NCI-H69 (cell line): Measurements from ENCODE around the gene CCDC146.

Experiments
- DNase-seq: peaks from one replicate; lab custom pipeline; 2025; lab: John Stamatoyannopoulos, UW

CCDC146 gene

GRCh38 chr7:77289387-77289786 lies 167.0 kb downstream of the CCDC146 start:
- no peak for DNase-seq

GRCh38 chr7:77290425-77290824 lies 168.0 kb downstream of the CCDC146 start:
- DNase-seq: no peak

GRCh38 chr7:77293046-77293445 lies 170.6 kb downstream of the CCDC146 start:
- no peak for DNase-seq

GRCh38 chr7:77295549-77295948 lies 173.1 kb downstream of the CCDC146 start:
- DNase-seq: no peak

- peak; percentile 38 for DNase-seq
Measured at GRCh38 chr7:77306231-77307067, 184.0 kb downstream of the CCDC146 start.

GRCh38 chr7:77308792-77309191 lies 186.4 kb downstream of the CCDC146 start:
- DNase-seq: peak; percentile 29

GRCh38 chr7:77309714-77310220 lies 187.4 kb downstream of the CCDC146 start:
- no peak for DNase-seq

GRCh38 chr7:77310982-77311381 lies 188.6 kb downstream of the CCDC146 start:
- peak; percentile 31 for DNase-seq

GRCh38 chr7:77313085-77313484 lies 190.7 kb downstream of the CCDC146 start:
- no peak for DNase-seq

GRCh38 chr7:77313876-77314480 lies 191.6 kb downstream of the CCDC146 start:
- DNase-seq: no peak

- peak; percentile 77 for DNase-seq
Measured at GRCh38 chr7:77315182-77315591, 192.8 kb downstream of the CCDC146 start.

GRCh38 chr7:77316219-77316978 lies 194.0 kb downstream of the CCDC146 start:
- DNase-seq: no peak

GRCh38 chr7:77318019-77318418 lies 195.6 kb downstream of the CCDC146 start:
- no peak for DNase-seq

GRCh38 chr7:77320137-77320536 lies 197.7 kb downstream of the CCDC146 start:
- DNase-seq: peak; percentile 12

GRCh38 chr7:77320714-77321113 lies 198.3 kb downstream of the CCDC146 start:
- no peak for DNase-seq

GRCh38 chr7:77321300-77321699 lies 198.9 kb downstream of the CCDC146 start:
- DNase-seq: no peak

GRCh38 chr7:77326131-77326530 lies 203.7 kb downstream of the CCDC146 start:
- DNase-seq: no peak

GRCh38 chr7:77327067-77327931 lies 204.9 kb downstream of the CCDC146 start:
- DNase-seq: peak; percentile 81

GRCh38 chr7:77327932-77328628 lies 205.7 kb downstream of the CCDC146 start:
- DNase-seq: peak; percentile 59

- DNase-seq: no peak
Measured at GRCh38 chr7:77328669-77329068, 206.3 kb downstream of the CCDC146 start.
